Neural cell (in vitro differentiated cells): ENCODE measurements around the gene NPEPL1.

Source experiments
- CTCF ChIP-seq: fragments of 450-650 bp; IDR thresholded peaks from 2 replicates; pipeline ENCODE4 v1.5.1; 2014; ENCODE audit warnings: antibody characterized with exemption, mild to moderate bottlenecking, moderate library complexity; ENCODE audit not compliant: poor library complexity, severe bottlenecking
- EZH2 ChIP-seq: fragments of 200-600, 300-800 bp; shearing (Covaris generic), sonication (generic); IDR thresholded peaks from 2 replicates; pipeline ENCODE4 v1.6.1; 2014; ENCODE audit warnings: antibody characterized with exemption, low read length, borderline replicate concordance, mild to moderate bottlenecking; ENCODE audit not compliant: insufficient read depth, poor library complexity, severe bottlenecking
- REST ChIP-seq: IDR thresholded peaks from 2 replicates; pipeline ENCODE4 v1.6.1; 2012; ENCODE audit warnings: borderline replicate concordance

- TF ChIP-seq CTCF (no peak), EZH2 (no peak), REST (no peak)
Measured at GRCh38 chr20:58700823-58701222, 8.2 kb downstream of the NPEPL1 start.
